K562 (cell line): ENCODE results near the gene ATAD3C. TPM values are rescaled to one million over a fixed set of nuclear protein-coding genes. Genes with fewer than 3 reads are reported as not detected.

ENCODE experiments used
- DEAF1 ChIP-seq: fragments of 450-650 bp; formaldehyde crosslinking; IDR thresholded peaks from 2 replicates; pipeline ENCODE4 v1.4.0; 2020; ENCODE audit warnings: mild to moderate bottlenecking, moderate library complexity
- E2F8 ChIP-seq: fragments of 450-650 bp; IDR thresholded peaks from 2 replicates; pipeline ENCODE4 v1.7.1; 2018; ENCODE audit warnings: mild to moderate bottlenecking, low read depth; ENCODE audit not compliant: partially characterized antibody
- FOXA1 ChIP-seq: fragments of 450-650 bp; IDR thresholded peaks from 2 replicates; pipeline ENCODE4 v1.6.1; 2016; ENCODE audit warnings: mild to moderate bottlenecking, borderline replicate concordance
- FOXO4 ChIP-seq: fragments of 450-650 bp; formaldehyde crosslinking; IDR thresholded peaks from 2 replicates; pipeline ENCODE4 v1.4.0; 2020; ENCODE audit warnings: mild to moderate bottlenecking, moderate library complexity
- GMEB1 ChIP-seq: fragments of 250-450 bp; sonication (Bioruptor Pico); IDR thresholded peaks from 2 replicates; pipeline ENCODE4 v1.4.0; 2020; ENCODE audit warnings: mild to moderate bottlenecking
- HDAC8 ChIP-seq: fragments of 450-650 bp; IDR thresholded peaks from 2 replicates; pipeline ENCODE4 v1.6.1; 2016; ENCODE audit warnings: mild to moderate bottlenecking, missing genetic modification characterization, moderate library complexity, missing compliant biosample characterization
- HNRNPLL ChIP-seq: fragments of 200-400 bp; formaldehyde crosslinking; IDR thresholded peaks from 2 replicates; pipeline ENCODE4 v1.6.1; 2017; ENCODE audit warnings: low read length, low read depth, mild to moderate bottlenecking; ENCODE audit not compliant: poor library complexity, severe bottlenecking
- KLF16 ChIP-seq: IDR thresholded peaks from 2 replicates; pipeline ENCODE4 v1.6.1; 2016; ENCODE audit warnings: antibody characterized with exemption
- MAFG ChIP-seq: fragments of 450-650 bp; conservative IDR thresholded peaks from 2 replicates; pipeline ENCODE4 v1.6.1; 2016; ENCODE audit warnings: missing genetic modification characterization, missing compliant biosample characterization
- MBD2 ChIP-seq: sonication (generic); IDR thresholded peaks from 2 replicates; pipeline ENCODE4 v1.6.1; 2016; ENCODE audit warnings: low read depth, borderline replicate concordance
- PCBP1 ChIP-seq: fragments of 200-400 bp; formaldehyde crosslinking; IDR thresholded peaks from 2 replicates; pipeline ENCODE4 v1.6.1; 2018; ENCODE audit warnings: mild to moderate bottlenecking, low read depth, low read length; ENCODE audit not compliant: poor library complexity, severe bottlenecking
- PHF8 ChIP-seq: fragments of 200-600 bp; sonication (generic); IDR thresholded peaks from 2 replicates; pipeline ENCODE4 v1.6.1; 2012; ENCODE audit warnings: mixed run types, mild to moderate bottlenecking, inconsistent platforms, low read length, moderate library complexity, borderline replicate concordance
- PHTF2 ChIP-seq: fragments of 250-450 bp; sonication (Bioruptor Pico); IDR thresholded peaks from 2 replicates; pipeline ENCODE4 v1.5.0; 2021; ENCODE audit warnings: mild to moderate bottlenecking
- PREB ChIP-seq: sonication (generic); formaldehyde crosslinking; IDR thresholded peaks from 2 replicates; pipeline ENCODE4 v1.8.1; 2023; ENCODE audit warnings: mild to moderate bottlenecking, missing genetic modification reagents
- STAG1 ChIP-seq: sonication (generic); formaldehyde crosslinking; IDR thresholded peaks from 2 replicates; pipeline ENCODE4 v1.5.0; 2020; ENCODE audit warnings: missing genetic modification reagents, borderline replicate concordance
- ZBTB2 ChIP-seq: fragments of 450-650 bp; IDR thresholded peaks from 2 replicates; pipeline ENCODE4 v1.6.1; 2016; ENCODE audit warnings: antibody characterized with exemption
- ZNF354B ChIP-seq: fragments of 250-450 bp; sonication (Bioruptor Pico); IDR thresholded peaks from 2 replicates; pipeline ENCODE4 v1.4.0; 2020
- polyA plus RNA-seq, 8 experiments: library from polyadenylated mRNA; depleted of rRNA in 4 of 8; stranded (reverse) in 5 of 8; unstranded in 3 of 8; fragments of >200 nt; fragmentation: Nextera tagmentation in 2 of 8; fragmentation: Illumina TruSeq in 1 of 8; extraction: Ambion mirVana in 2 of 8; extraction: Trizol in 1 of 8; gene quantifications; 2 replicates each; pipeline versions ENCODE4 v1.2.1 to v1.2.3, GENCODE V29; 2011 to 2014; ENCODE audit warnings: inconsistent platforms in 1 of 8, missing spikeins in 1 of 8
- total RNA-seq, 7 experiments: library from RNA; depleted of rRNA in 6 of 7; stranded (reverse); fragments of >200 nt in 6 of 7; fragmentation: Illumina TruSeq in 2 of 7; extraction: Trizol in 2 of 7; gene quantifications; 2 replicates each; pipeline versions ENCODE4 v1.2.1 to v1.2.3, GENCODE V29; 2011 to 2021; ENCODE audit warnings: low replicate concordance in 1 of 7

The ATAD3C gene
- total and polyA plus RNA-seq, 9 of the 15 experiments (the other 6 are each of a cell fraction or from before 2014, with no cell fraction given), result 0.03 to 0.18 TPM; not detected in 7

- TF ChIP-seq DEAF1 (CRISPR knock-in tag), result no peak
- TF ChIP-seq E2F8, result peak; percentile 91
- no peak for TF ChIP-seq STAG1 (CRISPR knock-in tag)
- TF ChIP-seq MBD2, result peak; percentile 94
- peak; percentile 63; the same call in 1 of the 2 replicates for TF ChIP-seq HDAC8 (tag)
- TF ChIP-seq FOXO4 (CRISPR knock-in tag), result no peak
- no peak for TF ChIP-seq MAFG (tag)
- no peak for TF ChIP-seq FOXA1
- TF ChIP-seq PREB (CRISPR knock-in tag), result peak; percentile 66; the same call in 1 of the 2 replicates
- TF ChIP-seq ZBTB2, result peak; percentile 82
- no peak for TF ChIP-seq KLF16
- no peak for TF ChIP-seq PHTF2 (CRISPR knock-in tag)
- peak; percentile 94 for TF ChIP-seq PHF8
- peak; percentile 98 for TF ChIP-seq PCBP1
- TF ChIP-seq ZNF354B (CRISPR knock-in tag), result no peak
- TF ChIP-seq GMEB1 (CRISPR knock-in tag), result peak; percentile 67
- peak; percentile 57 for TF ChIP-seq HNRNPLL
Observed at GRCh38 chr1:1406821-1407635, 42.5 kb upstream of the ATAD3C start, which contains the start of gene MRPL20 (continued).
